ENCODE results near the gene FBXO42. TPM values are rescaled to one million over a fixed set of nuclear protein-coding genes. Genes with fewer than 3 reads are reported as not detected.

The FBXO42 gene
- total and polyA plus RNA-seq, 2 of the 13 experiments (the other 11 are each of a cell fraction or from before 2014, with no cell fraction given): 7.6 to 17.5 TPM

GRCh38 chr1:16366722-16367257, 14.5 kb upstream of the FBXO42 start, which contains the start of gene SZRD1 (continued):
- TF ChIP-seq MBD4 (IDR thresholded peaks at IDR 0.05; ENCODE audit: borderline replicate concordance, low read length) (no peak), PHF21A (CRISPR knock-in tag; IDR thresholded peaks at IDR 0.05) (no peak; the same call in 1 of the 2 replicates), MED1 (CRISPR knock-in tag; IDR thresholded peaks at IDR 0.05) (peak; percentile 75), ZBTB25 (CRISPR knock-in tag; IDR thresholded peaks at IDR 0.05) (no peak), ZFY (CRISPR knock-in tag; IDR thresholded peaks at IDR 0.05) (no peak), ZNF354B (CRISPR knock-in tag; IDR thresholded peaks at IDR 0.05) (no peak), NFKB2 (CRISPR knock-in tag; IDR thresholded peaks at IDR 0.05; ENCODE audit: borderline replicate concordance) (no peak), HCFC1 (IDR thresholded peaks at IDR 0.05; ENCODE audit: low read depth, low read length) (peak; percentile 85), SMC3 (IDR thresholded peaks at IDR 0.05; ENCODE audit: low read length) (no peak), TFE3 (CRISPR knock-in tag; IDR thresholded peaks at IDR 0.05) (no peak), MAZ (IDR thresholded peaks at IDR 0.05; ENCODE audit: borderline replicate concordance, low read depth, low read length) (peak; percentile 97), MAZ (CRISPR knock-in tag; IDR thresholded peaks at IDR 0.05; ENCODE audit: low read depth) (no peak), ZNF607 (CRISPR knock-in tag; IDR thresholded peaks at IDR 0.05; ENCODE audit: borderline replicate concordance) (peak; percentile 44; the same call in 1 of the 2 replicates), CEBPG (CRISPR knock-in tag; IDR thresholded peaks at IDR 0.05) (peak; percentile 44), THAP7 (CRISPR knock-in tag; IDR thresholded peaks at IDR 0.05) (peak; percentile 92), BRCA1 (CRISPR knock-in tag; IDR thresholded peaks at IDR 0.05) (no peak), MTA1 (CRISPR knock-in tag; IDR thresholded peaks at IDR 0.05; ENCODE audit: borderline replicate concordance) (no peak), ZNF34 (CRISPR knock-in tag; IDR thresholded peaks at IDR 0.05; ENCODE audit: borderline replicate concordance) (no peak), ZSCAN21 (CRISPR knock-in tag; IDR thresholded peaks at IDR 0.05; ENCODE audit: borderline replicate concordance) (no peak), FOXA3 (CRISPR knock-in tag; IDR thresholded peaks at IDR 0.05) (peak; percentile 97), FOXK1 (CRISPR knock-in tag; IDR thresholded peaks at IDR 0.05; ENCODE audit: borderline replicate concordance, low read depth) (peak; percentile 87), ZNF704 (CRISPR knock-in tag; IDR thresholded peaks at IDR 0.05; ENCODE audit: borderline replicate concordance) (no peak), ZNF839 (CRISPR knock-in tag; IDR thresholded peaks at IDR 0.05; ENCODE audit: borderline replicate concordance) (no peak), CEBPZ (IDR thresholded peaks at IDR 0.05; ENCODE audit: low read length) (no peak)
